Neural crest cell (in vitro differentiated cells): ENCODE data around the gene TMEFF2. TPM values are rescaled to one million over a fixed set of nuclear protein-coding genes. Genes with fewer than 3 reads are reported as not detected.

Experiments
- DNase-seq: peaks from one replicate; pipeline ENCODE4 v3.0.0; 2021; ENCODE audit warnings: low read depth, mixed read lengths, low spot score
- H3K27ac Mint-ChIP-seq: one replicate; pipeline ENCODE4 v1.8.0; 2021; ENCODE audit warnings: mild to moderate bottlenecking, mixed read lengths; ENCODE audit not compliant: unreplicated experiment
- H3K27me3 Mint-ChIP-seq: 2 replicates; pipeline ENCODE4 v1.8.0; 2021; ENCODE audit warnings: low read depth, mild to moderate bottlenecking, mixed read lengths
- H3K36me3 Mint-ChIP-seq: 2 replicates; pipeline ENCODE4 v1.8.0; 2021; ENCODE audit warnings: low read depth, mild to moderate bottlenecking, mixed read lengths
- H3K4me1 Mint-ChIP-seq: 2 replicates; pipeline ENCODE4 v1.8.0; 2021; ENCODE audit warnings: mixed read lengths
- H3K4me3 Mint-ChIP-seq: one replicate; pipeline ENCODE4 v1.8.0; 2021; ENCODE audit warnings: mild to moderate bottlenecking, mixed read lengths
- H3K9me3 Mint-ChIP-seq: 2 replicates; pipeline ENCODE4 v1.8.0; 2021; ENCODE audit warnings: mixed read lengths
- total RNA-seq: library from RNA; stranded (reverse); gene quantifications from 2 replicates; pipeline ENCODE4 v1.2.1, GENCODE V29; 2021
- TF ChIP-seq, protein P1 (sequence below): fragments of 200-600 bp; sonication (generic); conservative IDR thresholded peaks from 2 replicates; pipeline ENCODE4 v1.5.0; 2021; ENCODE audit warnings: antibody characterized with exemption, mild to moderate bottlenecking

Gene TMEFF2
- total RNA-seq, 1 donor from 2014 or later: 2.9 TPM

DNA sequence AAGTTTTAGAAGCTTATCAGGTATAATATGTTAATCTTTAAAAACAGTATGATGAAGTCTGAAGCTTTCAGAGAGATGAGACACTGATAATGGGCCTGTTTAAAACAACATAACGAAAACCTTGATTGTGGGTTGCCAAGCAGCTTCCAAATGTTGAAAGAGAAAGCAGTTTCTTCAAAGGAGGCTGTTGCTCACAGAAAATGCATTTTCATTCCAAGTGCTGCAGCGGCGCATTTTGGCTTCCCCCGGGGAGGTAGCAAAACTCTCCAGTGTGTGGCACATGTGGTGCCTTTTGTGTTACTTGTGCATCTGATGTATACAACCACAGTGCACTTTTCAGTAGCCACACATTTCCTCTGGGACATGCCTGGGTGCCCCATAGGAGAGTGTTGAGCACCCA is 66.1 kb downstream of the TMEFF2 start:
- H3K4me1 Mint-ChIP-seq: no peaks in the 10 kb centered on the region
- TF ChIP-seq, protein P1, sequence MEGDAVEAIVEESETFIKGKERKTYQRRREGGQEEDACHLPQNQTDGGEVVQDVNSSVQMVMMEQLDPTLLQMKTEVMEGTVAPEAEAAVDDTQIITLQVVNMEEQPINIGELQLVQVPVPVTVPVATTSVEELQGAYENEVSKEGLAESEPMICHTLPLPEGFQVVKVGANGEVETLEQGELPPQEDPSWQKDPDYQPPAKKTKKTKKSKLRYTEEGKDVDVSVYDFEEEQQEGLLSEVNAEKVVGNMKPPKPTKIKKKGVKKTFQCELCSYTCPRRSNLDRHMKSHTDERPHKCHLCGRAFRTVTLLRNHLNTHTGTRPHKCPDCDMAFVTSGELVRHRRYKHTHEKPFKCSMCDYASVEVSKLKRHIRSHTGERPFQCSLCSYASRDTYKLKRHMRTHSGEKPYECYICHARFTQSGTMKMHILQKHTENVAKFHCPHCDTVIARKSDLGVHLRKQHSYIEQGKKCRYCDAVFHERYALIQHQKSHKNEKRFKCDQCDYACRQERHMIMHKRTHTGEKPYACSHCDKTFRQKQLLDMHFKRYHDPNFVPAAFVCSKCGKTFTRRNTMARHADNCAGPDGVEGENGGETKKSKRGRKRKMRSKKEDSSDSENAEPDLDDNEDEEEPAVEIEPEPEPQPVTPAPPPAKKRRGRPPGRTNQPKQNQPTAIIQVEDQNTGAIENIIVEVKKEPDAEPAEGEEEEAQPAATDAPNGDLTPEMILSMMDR: no peak
- no peak for DNase-seq
- no peak overlapping the region for H3K4me3 Mint-ChIP-seq
- H3K27me3 Mint-ChIP-seq: no peaks in the 10 kb centered on the region
- no peaks in the 10 kb centered on the region for H3K9me3 Mint-ChIP-seq
- no peaks in the 10 kb centered on the region for H3K36me3 Mint-ChIP-seq
- no peak overlapping the region for H3K27ac Mint-ChIP-seq

DNA sequence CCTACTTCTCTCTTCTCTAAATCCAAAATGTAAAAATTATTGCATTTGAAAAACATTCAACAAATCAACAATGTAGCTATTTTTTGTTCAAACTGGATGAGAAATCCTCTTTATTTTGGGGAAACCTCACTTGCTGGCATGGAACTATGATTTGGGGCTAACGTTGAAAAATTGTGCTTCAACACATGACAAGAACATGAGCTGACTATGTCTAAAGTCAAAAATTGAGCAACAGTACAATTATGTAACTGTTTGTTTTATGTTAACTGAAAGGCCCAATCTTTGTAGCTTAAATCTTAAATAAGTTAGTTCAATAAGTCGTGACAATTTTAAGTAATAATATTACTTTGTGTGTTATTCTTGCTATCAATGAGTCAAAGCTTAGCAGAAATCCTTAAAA is 67.3 kb downstream of the TMEFF2 start:
- Mint-ChIP-seq H3K27me3 (no peaks in the 10 kb centered on the region), H3K4me3 (no peak overlapping the region), H3K9me3 (no peaks in the 10 kb centered on the region), H3K4me1 (no peaks in the 10 kb centered on the region), H3K27ac (no peak overlapping the region), H3K36me3 (no peaks in the 10 kb centered on the region)
- TF ChIP-seq, protein P1: no peak
- DNase-seq: no peak

DNA sequence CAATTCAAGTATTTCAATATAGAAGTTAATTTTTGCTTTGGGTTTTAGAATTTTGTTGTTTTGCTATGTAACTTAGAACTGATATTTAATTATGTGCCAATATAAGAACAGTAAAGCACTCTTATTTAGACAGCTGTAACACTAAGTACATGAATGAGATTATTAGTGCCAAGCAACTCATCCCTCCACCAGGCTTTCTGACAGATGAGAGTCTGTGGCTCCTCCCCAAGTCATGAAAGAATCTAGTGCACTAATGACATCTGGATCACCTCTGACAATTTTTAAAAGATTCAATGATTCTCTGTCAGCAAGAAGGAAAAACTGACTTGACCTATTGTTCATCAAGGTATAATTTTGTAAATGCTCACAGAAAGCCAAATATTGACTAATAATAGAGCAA is 67.8 kb downstream of the TMEFF2 start:
- no peak for DNase-seq
- H3K27me3 Mint-ChIP-seq: no peaks in the 10 kb centered on the region
- TF ChIP-seq, protein P1: no peak
- no peaks in the 10 kb centered on the region for H3K4me1 Mint-ChIP-seq
- H3K4me3 Mint-ChIP-seq: no peak overlapping the region
- H3K27ac Mint-ChIP-seq: no peak overlapping the region
- no peaks in the 10 kb centered on the region for H3K36me3 Mint-ChIP-seq
- no peaks in the 10 kb centered on the region for H3K9me3 Mint-ChIP-seq

GRCh38 chr2:192126426-192126825 is 68.3 kb downstream of the TMEFF2 start:
- H3K27ac Mint-ChIP-seq: no peak overlapping the region

DNA sequence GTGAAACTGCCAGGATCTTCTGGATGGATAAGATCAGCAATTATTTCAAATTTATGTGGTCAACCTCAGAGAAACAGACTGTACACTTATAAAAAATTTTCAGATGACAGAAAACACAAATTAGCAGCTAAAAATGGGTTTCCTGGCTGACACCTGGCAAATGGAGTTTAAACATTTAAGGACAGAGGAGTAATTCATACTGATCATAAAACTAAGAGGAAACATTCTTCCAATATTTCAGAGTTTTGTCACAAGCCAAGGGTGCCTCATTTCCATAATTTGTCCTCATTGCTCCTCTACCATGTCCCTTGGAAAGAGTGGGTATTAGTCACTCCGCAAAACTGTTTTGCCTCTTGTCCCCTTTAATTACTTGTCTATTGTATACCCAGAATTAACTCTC is 70.2 kb downstream of the TMEFF2 start:
- no peak overlapping the region for H3K4me3 Mint-ChIP-seq
- no peak for DNase-seq
- H3K4me1 Mint-ChIP-seq: no peaks in the 10 kb centered on the region
- no peaks in the 10 kb centered on the region for H3K36me3 Mint-ChIP-seq
- H3K27me3 Mint-ChIP-seq: no peaks in the 10 kb centered on the region
- no peak overlapping the region for H3K27ac Mint-ChIP-seq
- no peaks in the 10 kb centered on the region for H3K9me3 Mint-ChIP-seq
- TF ChIP-seq, protein P1: no peak

More at GRCh38 chr2:192126426-192126825, 68.3 kb downstream of the TMEFF2 start:
- H3K9me3 Mint-ChIP-seq: no peaks in the 10 kb centered on the region
- TF ChIP-seq, protein P1: no peak
- no peaks in the 10 kb centered on the region for H3K27me3 Mint-ChIP-seq
- no peaks in the 10 kb centered on the region for H3K36me3 Mint-ChIP-seq
- H3K4me1 Mint-ChIP-seq: no peaks in the 10 kb centered on the region
- H3K4me3 Mint-ChIP-seq: no peak overlapping the region
- DNase-seq: no peak

DNA sequence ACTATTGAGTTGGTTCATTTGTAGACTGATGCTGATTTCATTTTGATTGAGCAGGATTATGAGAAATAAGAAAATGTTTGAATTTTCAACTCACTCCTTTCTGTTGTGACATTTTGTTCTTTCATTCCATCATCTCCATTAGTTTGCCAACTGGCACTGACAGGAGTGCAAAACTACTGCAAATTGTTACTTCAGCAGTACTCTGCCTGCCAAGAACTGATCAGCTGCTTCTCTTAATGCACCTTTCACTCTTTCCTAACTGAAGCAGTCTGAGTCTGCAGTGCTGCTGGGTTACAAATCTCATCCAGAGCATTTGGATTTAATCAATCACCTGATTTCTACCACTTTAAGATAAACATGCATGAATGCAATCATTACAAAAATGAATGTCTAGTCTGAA is 70.9 kb downstream of the TMEFF2 start:
- no peaks in the 10 kb centered on the region for H3K27me3 Mint-ChIP-seq
- no peak overlapping the region for H3K4me3 Mint-ChIP-seq
- H3K27ac Mint-ChIP-seq: no peak overlapping the region
- H3K9me3 Mint-ChIP-seq: no peaks in the 10 kb centered on the region
- H3K4me1 Mint-ChIP-seq: no peaks in the 10 kb centered on the region
- DNase-seq: no peak
- no peaks in the 10 kb centered on the region for H3K36me3 Mint-ChIP-seq
- TF ChIP-seq, protein P1: no peak
